HT1080 (cell line): ENCODE results near the gene TNS1. TPM values are rescaled to one million over a fixed set of nuclear protein-coding genes. Genes with fewer than 3 reads are reported as not detected.

Experiments used
- DNase-seq: peaks from one replicate; pipeline ENCODE4 v3.0.0-alpha.2; 2015; ENCODE audit warnings: low read depth
- total RNA-seq: library from RNA; depleted of rRNA; stranded (reverse); fragments of >200 nt; shearing (Covaris generic); gene quantifications from 2 replicates; pipeline ENCODE4 v1.2.3, GENCODE V29; 2014

Gene TNS1
- total RNA-seq, 1 experiment from 2014 or later = 10.5 TPM

- no peak for DNase-seq
Observed at GRCh38 chr2:217801711-217802110, 201.1 kb downstream of the TNS1 start.

- DNase-seq = no peak
Observed at GRCh38 chr2:217801115-217801531, 201.7 kb downstream of the TNS1 start.

GRCh38 chr2:217800433-217801114, 202.2 kb downstream of the TNS1 start:
- DNase-seq = no peak

- no peak for DNase-seq
Observed at GRCh38 chr2:217799563-217800432, 203.0 kb downstream of the TNS1 start.

- no peak for DNase-seq
Observed at GRCh38 chr2:217798743-217799562, 203.8 kb downstream of the TNS1 start.

- no peak for DNase-seq
Observed at GRCh38 chr2:217798191-217798590, 204.6 kb downstream of the TNS1 start.

GRCh38 chr2:217797661-217798069, 205.1 kb downstream of the TNS1 start:
- peak; percentile 20 for DNase-seq

- no peak for DNase-seq
Observed at GRCh38 chr2:217797165-217797564, 205.6 kb downstream of the TNS1 start.

- no peak for DNase-seq
Observed at GRCh38 chr2:217795706-217796465, 206.9 kb downstream of the TNS1 start.

GRCh38 chr2:217795067-217795466, 207.7 kb downstream of the TNS1 start:
- DNase-seq = no peak

GRCh38 chr2:217794133-217794986, 208.4 kb downstream of the TNS1 start:
- no peak for DNase-seq

- DNase-seq = no peak
Observed at GRCh38 chr2:217793566-217794132, 209.1 kb downstream of the TNS1 start.

GRCh38 chr2:217792626-217793527, 209.9 kb downstream of the TNS1 start:
- DNase-seq = no peak

GRCh38 chr2:217791551-217791950, 211.2 kb downstream of the TNS1 start:
- no peak for DNase-seq

- DNase-seq = peak; percentile 63
Observed at GRCh38 chr2:217790681-217791392, 212.0 kb downstream of the TNS1 start.

GRCh38 chr2:217790195-217790594, 212.6 kb downstream of the TNS1 start:
- DNase-seq = peak; percentile 21

GRCh38 chr2:217789736-217790181, 213.0 kb downstream of the TNS1 start:
- no peak for DNase-seq
